Measurements from ENCODE around the gene PRAMEF12.
"Not testable (repeated sequence)": the region's sequence is repeated elsewhere in the genome, so short reads cannot be mapped to it uniquely, and the experiment has no call there.

Gene PRAMEF12

DNA sequence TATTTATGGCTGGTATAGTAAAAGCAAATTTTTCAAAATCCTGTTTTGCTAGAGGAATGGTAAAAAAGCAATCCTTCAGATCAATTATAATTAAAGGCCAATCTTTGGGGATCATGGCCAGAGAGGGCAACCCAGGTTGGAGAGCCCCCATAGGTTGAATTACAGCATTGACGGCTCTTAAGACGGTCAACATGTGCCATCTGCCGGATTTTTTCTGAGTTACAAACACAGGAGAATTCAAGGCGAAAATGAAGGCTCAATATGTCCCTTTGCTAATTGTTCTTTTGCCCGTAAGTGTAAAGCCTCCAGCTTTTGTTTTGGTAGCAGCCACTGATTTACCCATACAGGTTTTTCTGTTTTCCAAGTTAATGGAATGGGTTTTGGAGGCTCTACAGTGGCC lies 8.0 kb downstream of the PRAMEF12 start:
- H3K27me3 ChIP-seq (replicated peaks; ENCODE audit: control insufficient read depth, insufficient read depth, low read length, poor library complexity, severe bottlenecking); H3K4me1 ChIP-seq (ENCODE audit: control insufficient read depth, insufficient read depth, low read length, poor library complexity, severe bottlenecking); H3K4me3 ChIP-seq (ENCODE audit: insufficient read depth, low read depth, low read length, poor library complexity, severe bottlenecking); H3K27ac ChIP-seq (ENCODE audit: insufficient read depth, low read length, poor library complexity, severe bottlenecking); H3K9me3 ChIP-seq (ENCODE audit: control insufficient read depth, low read length); H3K36me3 ChIP-seq (ENCODE audit: control insufficient read depth, insufficient read depth, low read length); DNase-seq: not testable (repeated sequence)

DNA sequence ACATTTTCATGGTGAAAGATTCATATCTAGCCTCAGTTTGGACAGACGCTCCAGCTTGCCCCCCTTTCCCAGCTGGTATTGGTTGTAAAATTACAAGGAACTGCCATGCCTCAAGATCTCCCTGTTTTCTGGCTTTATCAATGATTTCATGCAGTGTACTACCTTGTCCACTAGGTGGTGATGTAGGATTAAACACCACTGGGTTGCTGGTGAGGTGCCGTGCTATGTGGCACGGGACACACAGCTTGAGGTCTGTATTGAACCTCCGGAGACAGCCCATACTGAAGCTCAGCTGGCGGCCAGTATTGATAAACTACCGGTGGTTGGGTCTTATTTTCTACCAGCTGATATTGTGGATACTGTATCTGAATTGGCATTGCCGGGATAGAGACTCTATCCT lies 10.2 kb downstream of the PRAMEF12 start:
- H3K9me3 ChIP-seq (ENCODE audit: control insufficient read depth, low read length); H3K4me1 ChIP-seq (ENCODE audit: control insufficient read depth, insufficient read depth, low read length, poor library complexity, severe bottlenecking); H3K36me3 ChIP-seq (ENCODE audit: control insufficient read depth, insufficient read depth, low read length); H3K4me3 ChIP-seq (ENCODE audit: insufficient read depth, low read depth, low read length, poor library complexity, severe bottlenecking); H3K27ac ChIP-seq (ENCODE audit: insufficient read depth, low read length, poor library complexity, severe bottlenecking); H3K27me3 ChIP-seq (replicated peaks; ENCODE audit: control insufficient read depth, insufficient read depth, low read length, poor library complexity, severe bottlenecking); DNase-seq: not testable (repeated sequence)

DNA sequence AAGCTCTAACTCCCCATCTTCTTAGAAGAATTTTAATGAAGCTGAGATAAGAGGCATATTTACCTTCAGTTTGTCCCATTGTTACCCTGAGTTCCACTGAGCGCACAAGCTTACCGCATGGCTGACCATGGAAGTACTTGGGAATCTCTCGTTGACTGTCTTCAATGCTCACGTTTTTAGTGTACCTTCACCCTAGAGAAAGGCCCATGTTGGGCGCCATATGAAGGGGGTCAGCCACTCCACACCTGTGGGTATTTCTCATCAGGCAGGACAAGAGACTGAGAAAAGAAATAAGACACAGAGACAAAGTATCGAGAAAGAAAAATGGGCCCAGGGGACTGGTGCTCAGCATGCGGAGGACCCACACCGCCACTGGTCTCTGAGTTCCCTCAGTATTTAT lies 11.2 kb downstream of the PRAMEF12 start:
- H3K27ac ChIP-seq (ENCODE audit: insufficient read depth, low read length, poor library complexity, severe bottlenecking); H3K9me3 ChIP-seq (ENCODE audit: control insufficient read depth, low read length); DNase-seq: not testable (repeated sequence)

DNA sequence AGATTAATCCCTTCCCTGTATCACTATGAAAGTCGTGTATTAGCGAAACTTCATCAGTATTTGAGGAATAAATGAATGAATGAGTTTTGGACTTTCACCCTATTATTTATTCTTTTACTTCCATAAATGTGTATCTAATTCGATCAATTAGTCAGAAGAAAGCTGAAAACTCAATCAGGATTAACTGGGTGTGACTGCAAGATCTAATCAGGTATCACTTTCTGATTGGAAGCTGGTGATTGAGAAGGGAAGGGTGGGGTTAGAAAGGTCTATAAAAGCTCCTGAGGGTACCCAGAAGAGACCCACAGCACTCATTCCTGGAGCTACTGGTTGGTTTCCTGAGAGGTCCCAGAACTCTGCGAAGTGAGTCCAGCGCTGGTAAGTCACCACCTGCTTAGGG lies 17.6 kb downstream of the PRAMEF12 start, which contains the start of gene PRAMEF1:
PRAMEF1 (plus strand) TSS at position 301 of the 400 bp plus-strand sequence. CDS start 1,831 bp downstream, outside the sequence.
- not testable (repeated sequence) for H3K36me3 ChIP-seq (ENCODE audit: control insufficient read depth, insufficient read depth, low read length); H3K9me3 ChIP-seq (ENCODE audit: control insufficient read depth, low read length); H3K4me3 ChIP-seq (ENCODE audit: insufficient read depth, low read depth, low read length, poor library complexity, severe bottlenecking); H3K27me3 ChIP-seq (replicated peaks; ENCODE audit: control insufficient read depth, insufficient read depth, low read length, poor library complexity, severe bottlenecking); DNase-seq; H3K27ac ChIP-seq (ENCODE audit: insufficient read depth, low read length, poor library complexity, severe bottlenecking); H3K4me1 ChIP-seq (ENCODE audit: control insufficient read depth, insufficient read depth, low read length, poor library complexity, severe bottlenecking)

More for the DNA sequence above, 11.2 kb downstream of the PRAMEF12 start:
- not testable (repeated sequence) for H3K4me3 ChIP-seq (ENCODE audit: insufficient read depth, low read depth, low read length, poor library complexity, severe bottlenecking); H3K36me3 ChIP-seq (ENCODE audit: control insufficient read depth, insufficient read depth, low read length); H3K4me1 ChIP-seq (ENCODE audit: control insufficient read depth, insufficient read depth, low read length, poor library complexity, severe bottlenecking); H3K27me3 ChIP-seq (replicated peaks; ENCODE audit: control insufficient read depth, insufficient read depth, low read length, poor library complexity, severe bottlenecking)

DNA sequence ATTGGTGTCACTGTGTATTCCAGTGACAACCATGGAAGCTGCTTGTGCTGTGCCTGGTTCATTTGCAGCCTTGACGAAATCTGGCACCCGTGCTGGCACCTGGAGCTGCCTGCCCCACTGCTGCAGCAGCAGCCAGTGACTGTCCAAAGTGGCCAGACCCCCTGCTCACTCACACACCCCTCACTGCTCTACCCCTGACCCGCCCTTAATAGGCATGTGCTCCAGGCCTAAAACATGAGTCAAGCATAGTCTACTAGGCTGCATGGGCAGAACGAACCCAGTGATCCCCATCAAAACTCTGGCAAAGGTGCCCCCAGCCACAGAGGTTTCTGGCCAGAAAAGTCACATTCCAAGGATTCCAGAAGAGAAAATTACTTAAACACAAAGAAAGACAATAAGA lies 25.4 kb downstream of the PRAMEF12 start:
- Histone ChIP-seq H3K4me1 (ENCODE audit: control insufficient read depth, insufficient read depth, low read length, poor library complexity, severe bottlenecking) (no peaks in the 10 kb centered on the region), H3K4me3 (ENCODE audit: insufficient read depth, low read depth, low read length, poor library complexity, severe bottlenecking) (no peak overlapping the region), H3K36me3 (ENCODE audit: control insufficient read depth, insufficient read depth, low read length) (no peaks in the 10 kb centered on the region), H3K27ac (ENCODE audit: insufficient read depth, low read length, poor library complexity, severe bottlenecking) (no peak overlapping the region), H3K9me3 (ENCODE audit: control insufficient read depth, low read length) (no peaks in the 10 kb centered on the region), H3K27me3 (replicated peaks; ENCODE audit: control insufficient read depth, insufficient read depth, low read length, poor library complexity, severe bottlenecking) (no peaks in the 10 kb centered on the region)
- DNase-seq: no peak

DNA sequence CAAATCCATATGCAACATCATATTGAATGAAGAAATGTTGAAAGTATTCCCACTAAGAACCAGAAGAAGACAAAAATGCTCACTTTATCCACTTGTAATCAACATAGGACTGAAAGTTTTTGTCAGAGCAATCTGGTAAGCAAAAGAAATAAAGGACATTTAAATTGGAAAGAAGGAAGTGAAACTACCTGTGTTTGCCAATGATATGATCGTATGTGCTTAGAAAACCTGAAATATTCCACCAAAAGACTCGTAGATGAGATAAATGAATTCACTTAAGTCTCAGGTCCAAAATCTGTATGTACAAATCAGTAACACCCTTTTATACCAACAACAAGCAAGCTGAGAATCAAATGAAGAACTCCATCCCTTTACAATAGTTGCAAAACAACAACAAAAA lies 26.2 kb downstream of the PRAMEF12 start:
- Histone ChIP-seq H3K9me3 (ENCODE audit: control insufficient read depth, low read length) (no peaks in the 10 kb centered on the region), H3K4me1 (ENCODE audit: control insufficient read depth, insufficient read depth, low read length, poor library complexity, severe bottlenecking) (no peaks in the 10 kb centered on the region), H3K27me3 (replicated peaks; ENCODE audit: control insufficient read depth, insufficient read depth, low read length, poor library complexity, severe bottlenecking) (no peaks in the 10 kb centered on the region), H3K4me3 (ENCODE audit: insufficient read depth, low read depth, low read length, poor library complexity, severe bottlenecking) (no peak overlapping the region), H3K27ac (ENCODE audit: insufficient read depth, low read length, poor library complexity, severe bottlenecking) (no peak overlapping the region), H3K36me3 (ENCODE audit: control insufficient read depth, insufficient read depth, low read length) (no peaks in the 10 kb centered on the region)
- DNase-seq: no peak

DNA sequence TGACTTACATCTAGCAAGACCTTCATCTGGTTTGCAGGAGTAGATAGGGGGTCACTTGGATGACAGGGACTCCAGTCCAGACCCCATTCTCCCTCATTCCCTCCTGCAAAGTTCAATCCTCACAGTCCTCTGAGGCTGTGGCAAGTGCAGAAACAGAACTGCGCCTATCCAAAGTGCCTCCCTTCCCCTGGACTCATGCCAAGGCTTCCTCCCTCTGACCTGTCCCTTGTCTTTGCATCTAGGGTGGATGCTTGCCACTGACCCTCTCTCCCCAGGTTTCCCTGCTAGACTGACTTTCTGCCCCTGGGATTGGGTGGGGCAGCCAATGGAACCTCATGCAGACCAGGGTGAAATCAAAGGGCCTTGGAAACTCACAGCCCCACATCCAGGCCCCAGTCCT lies 36.4 kb downstream of the PRAMEF12 start:
- no peaks in the 10 kb centered on the region for H3K9me3 ChIP-seq (ENCODE audit: control insufficient read depth, low read length)
- no peaks in the 10 kb centered on the region for H3K36me3 ChIP-seq (ENCODE audit: control insufficient read depth, insufficient read depth, low read length)
- no peaks in the 10 kb centered on the region for H3K4me1 ChIP-seq (ENCODE audit: control insufficient read depth, insufficient read depth, low read length, poor library complexity, severe bottlenecking)
- no peak overlapping the region for H3K27ac ChIP-seq (ENCODE audit: insufficient read depth, low read length, poor library complexity, severe bottlenecking)
- no peak overlapping the region for H3K4me3 ChIP-seq (ENCODE audit: insufficient read depth, low read depth, low read length, poor library complexity, severe bottlenecking)
- H3K27me3 ChIP-seq (replicated peaks; ENCODE audit: control insufficient read depth, insufficient read depth, low read length, poor library complexity, severe bottlenecking): no peaks in the 10 kb centered on the region
- no peak for DNase-seq

DNA sequence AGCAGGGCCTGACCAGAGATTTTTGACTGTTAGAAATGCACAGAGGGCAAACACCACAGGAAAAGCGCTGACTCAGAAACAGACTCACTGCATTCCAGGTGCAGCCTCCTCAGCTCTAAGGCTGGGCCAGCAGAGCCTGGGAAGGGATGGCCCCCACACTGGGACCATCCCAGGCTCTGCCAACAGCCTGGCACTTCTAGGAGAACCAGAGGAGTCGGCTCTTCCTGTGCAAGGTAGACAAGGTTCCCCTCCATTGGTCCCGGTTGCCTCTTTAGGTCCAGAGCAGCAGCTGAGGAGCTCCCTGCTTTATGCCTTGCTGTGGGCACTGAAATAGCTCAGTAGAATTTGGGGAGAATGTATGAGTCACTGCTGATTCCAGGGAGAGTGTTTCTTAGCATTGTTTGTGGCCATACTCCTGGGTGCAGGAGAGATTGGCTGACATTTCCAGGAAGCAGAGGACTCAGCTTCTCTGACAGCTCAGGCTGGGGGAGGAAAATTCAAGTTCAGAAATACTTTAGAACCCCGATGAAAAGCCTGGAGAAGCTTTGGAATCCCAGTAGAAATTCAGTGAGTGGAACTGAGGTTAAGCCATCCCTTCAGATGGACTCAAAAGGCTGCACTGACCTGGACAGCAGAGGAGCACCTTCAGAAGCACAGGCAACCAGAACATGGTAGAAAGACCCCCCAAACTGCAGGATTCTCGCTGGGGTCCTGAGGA lies 37.3 kb downstream of the PRAMEF12 start:
- H3K27ac ChIP-seq (ENCODE audit: insufficient read depth, low read length, poor library complexity, severe bottlenecking): no peak overlapping the region
- H3K4me1 ChIP-seq (ENCODE audit: control insufficient read depth, insufficient read depth, low read length, poor library complexity, severe bottlenecking): no peaks in the 10 kb centered on the region
- H3K9me3 ChIP-seq (ENCODE audit: control insufficient read depth, low read length): no peaks in the 10 kb centered on the region
- no peaks in the 10 kb centered on the region for H3K27me3 ChIP-seq (replicated peaks; ENCODE audit: control insufficient read depth, insufficient read depth, low read length, poor library complexity, severe bottlenecking)
- no peak overlapping the region for H3K4me3 ChIP-seq (ENCODE audit: insufficient read depth, low read depth, low read length, poor library complexity, severe bottlenecking)
- H3K36me3 ChIP-seq (ENCODE audit: control insufficient read depth, insufficient read depth, low read length): no peaks in the 10 kb centered on the region
- DNase-seq: no peak

DNA sequence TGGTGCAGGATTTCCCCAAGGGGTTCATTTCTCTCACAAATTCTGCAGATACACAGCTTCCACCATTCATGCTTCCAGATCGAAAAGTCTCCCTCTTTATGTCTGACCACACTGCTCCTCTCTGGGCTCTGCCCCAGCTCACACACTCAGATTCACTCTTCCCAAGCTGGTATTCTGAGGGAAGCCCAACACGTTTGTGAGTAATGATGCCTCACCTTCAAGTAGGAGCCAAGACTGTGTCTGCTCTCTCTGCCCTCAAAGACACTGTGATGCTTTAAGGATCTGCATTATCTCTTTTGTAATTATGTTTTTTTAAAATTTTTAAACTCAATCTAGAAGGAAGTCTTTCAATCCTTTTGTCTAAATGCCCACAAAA lies 37.9 kb downstream of the PRAMEF12 start:
- no peak for DNase-seq
- Histone ChIP-seq H3K27ac (ENCODE audit: insufficient read depth, low read length, poor library complexity, severe bottlenecking) (no peak overlapping the region), H3K36me3 (ENCODE audit: control insufficient read depth, insufficient read depth, low read length) (no peaks in the 10 kb centered on the region), H3K4me3 (ENCODE audit: insufficient read depth, low read depth, low read length, poor library complexity, severe bottlenecking) (no peak overlapping the region), H3K27me3 (replicated peaks; ENCODE audit: control insufficient read depth, insufficient read depth, low read length, poor library complexity, severe bottlenecking) (no peaks in the 10 kb centered on the region), H3K4me1 (ENCODE audit: control insufficient read depth, insufficient read depth, low read length, poor library complexity, severe bottlenecking) (no peaks in the 10 kb centered on the region), H3K9me3 (ENCODE audit: control insufficient read depth, low read length) (no peaks in the 10 kb centered on the region)

DNA sequence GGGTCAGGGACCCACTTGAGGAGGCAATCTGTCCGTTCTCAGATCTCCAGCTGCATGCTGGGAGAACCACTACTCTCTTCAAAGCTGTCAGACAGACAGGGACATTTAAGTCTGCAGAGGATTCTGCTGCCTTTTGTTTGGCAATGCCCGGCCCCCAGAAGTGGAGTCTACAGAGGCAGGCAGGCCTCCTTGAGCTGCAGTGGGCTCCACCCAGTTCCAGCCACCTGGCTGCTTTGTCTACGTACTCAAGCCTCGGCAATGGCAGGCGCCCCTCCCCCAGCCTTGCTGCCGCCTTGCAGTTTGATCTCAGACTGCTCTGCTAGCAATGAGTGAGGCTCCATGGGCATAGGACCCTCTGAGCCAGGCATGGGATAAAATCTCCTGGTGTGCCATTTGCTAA lies 45.5 kb downstream of the PRAMEF12 start:
- not testable (repeated sequence) for H3K36me3 ChIP-seq (ENCODE audit: control insufficient read depth, insufficient read depth, low read length); H3K4me3 ChIP-seq (ENCODE audit: insufficient read depth, low read depth, low read length, poor library complexity, severe bottlenecking); H3K27me3 ChIP-seq (replicated peaks; ENCODE audit: control insufficient read depth, insufficient read depth, low read length, poor library complexity, severe bottlenecking); H3K4me1 ChIP-seq (ENCODE audit: control insufficient read depth, insufficient read depth, low read length, poor library complexity, severe bottlenecking); H3K27ac ChIP-seq (ENCODE audit: insufficient read depth, low read length, poor library complexity, severe bottlenecking); DNase-seq; H3K9me3 ChIP-seq (ENCODE audit: control insufficient read depth, low read length)

All from effector memory CD4-positive, alpha-beta T cell (primary cell).